Measurements from ENCODE around the gene FXYD1. TPM values are rescaled to one million over a fixed set of nuclear protein-coding genes. Genes with fewer than 3 reads are reported as not detected.

The FXYD1 gene
- total and polyA plus RNA-seq, 2 experiments from 2014 or later = 1.5 to 26.8 TPM

DNA sequence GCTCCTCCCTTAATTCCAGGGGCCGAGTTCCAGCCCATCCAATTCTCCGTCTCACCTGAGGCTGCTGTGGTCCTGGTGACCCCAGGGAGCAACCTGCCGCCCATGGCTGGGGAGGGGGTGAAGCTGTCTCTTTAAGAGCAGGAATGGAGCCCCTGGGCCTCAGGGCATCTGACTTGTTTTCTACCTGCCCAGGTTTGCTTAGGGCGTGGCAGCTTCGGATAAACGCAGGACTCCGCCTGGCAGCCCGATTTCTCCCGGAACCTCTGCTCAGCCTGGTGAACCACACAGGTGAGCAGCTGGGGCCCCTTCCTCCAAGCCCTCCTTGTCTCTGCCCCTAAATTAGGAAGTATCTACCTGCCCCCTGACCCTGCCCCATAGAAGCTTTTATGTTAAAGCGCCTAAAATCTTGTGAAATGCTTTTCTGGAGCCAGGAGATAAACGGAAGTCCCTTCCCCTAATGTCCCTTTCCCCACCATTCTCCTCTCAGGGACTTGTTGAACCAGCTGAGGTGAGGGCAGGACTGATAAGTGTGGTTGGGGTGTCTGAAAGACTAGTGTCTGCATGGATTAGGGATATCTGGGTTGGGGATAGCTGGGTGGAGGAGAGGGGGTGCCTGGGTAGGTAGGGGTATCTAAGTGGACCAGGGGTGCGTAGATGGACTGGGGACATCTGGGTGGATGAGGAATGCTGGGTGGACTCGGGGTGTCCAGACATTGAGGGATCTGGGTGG lies 22.4 kb upstream of the FXYD1 start:
- no peak for ATAC-seq
- H3K4me2 ChIP-seq = no peak overlapping the region

More for the DNA sequence above, 22.4 kb upstream of the FXYD1 start:
- Mint-ChIP-seq H3K4me3 (no peak overlapping the region), H3K36me3 (ENCODE audit: low read depth) (no peaks in the 10 kb centered on the region), H3K4me1 (peaks cover 37% of the 10 kb centered on the region), H3K27me3 (ENCODE audit: insufficient read depth, low read depth, poor library complexity) (peaks cover 29% of the 10 kb centered on the region), H3K9me3 (no peaks in the 10 kb centered on the region; the same call in 2 of the 3 replicates), H3K27ac (no peak overlapping the region)
- Histone ChIP-seq H3K4me1 (ENCODE audit: insufficient read depth) (peaks cover 23% of the 10 kb centered on the region), H3K9me2 (ENCODE audit: insufficient read depth) (no peaks in the 10 kb centered on the region), H3K36me3 (ENCODE audit: insufficient read depth) (no peaks in the 10 kb centered on the region), H3K79me2 (replicated peaks; ENCODE audit: insufficient read depth) (no peaks in the 10 kb centered on the region), H3K27me3 (ENCODE audit: insufficient read depth) (no peaks in the 10 kb centered on the region), H3K27ac (ENCODE audit: low read depth) (no peak overlapping the region), H4K20me1 (replicated peaks; ENCODE audit: insufficient read depth) (no peaks in the 10 kb centered on the region), H2AFZ (peak overlapping the region; percentile 18), H3F3A (replicated peaks; ENCODE audit: low read depth) (no peaks in the 10 kb centered on the region), H3K4me3 (no peak overlapping the region)
- TF ChIP-seq POLR2AphosphoS5 (IDR thresholded peaks at IDR 0.05; ENCODE audit: low read depth) (no peak), NANOG (IDR thresholded peaks at IDR 0.05; ENCODE audit: borderline replicate concordance) (no peak), ZNF331 (CRISPR knock-in tag; IDR thresholded peaks at IDR 0.05; ENCODE audit: low read depth) (no peak), ZNF114 (CRISPR knock-in tag; IDR thresholded peaks at IDR 0.05) (no peak), STAT1 (IDR thresholded peaks at IDR 0.05; ENCODE audit: unreplicated experiment) (no peak), JUNB (IDR thresholded peaks at IDR 0.05; ENCODE audit: unreplicated experiment) (no peak), EZH2 (IDR thresholded peaks at IDR 0.05; ENCODE audit: low read depth, unreplicated experiment) (no peak), EZH2phosphoT487 (IDR thresholded peaks at IDR 0.05; ENCODE audit: unreplicated experiment) (no peak)
- TF ChIP-seq, protein P1, sequence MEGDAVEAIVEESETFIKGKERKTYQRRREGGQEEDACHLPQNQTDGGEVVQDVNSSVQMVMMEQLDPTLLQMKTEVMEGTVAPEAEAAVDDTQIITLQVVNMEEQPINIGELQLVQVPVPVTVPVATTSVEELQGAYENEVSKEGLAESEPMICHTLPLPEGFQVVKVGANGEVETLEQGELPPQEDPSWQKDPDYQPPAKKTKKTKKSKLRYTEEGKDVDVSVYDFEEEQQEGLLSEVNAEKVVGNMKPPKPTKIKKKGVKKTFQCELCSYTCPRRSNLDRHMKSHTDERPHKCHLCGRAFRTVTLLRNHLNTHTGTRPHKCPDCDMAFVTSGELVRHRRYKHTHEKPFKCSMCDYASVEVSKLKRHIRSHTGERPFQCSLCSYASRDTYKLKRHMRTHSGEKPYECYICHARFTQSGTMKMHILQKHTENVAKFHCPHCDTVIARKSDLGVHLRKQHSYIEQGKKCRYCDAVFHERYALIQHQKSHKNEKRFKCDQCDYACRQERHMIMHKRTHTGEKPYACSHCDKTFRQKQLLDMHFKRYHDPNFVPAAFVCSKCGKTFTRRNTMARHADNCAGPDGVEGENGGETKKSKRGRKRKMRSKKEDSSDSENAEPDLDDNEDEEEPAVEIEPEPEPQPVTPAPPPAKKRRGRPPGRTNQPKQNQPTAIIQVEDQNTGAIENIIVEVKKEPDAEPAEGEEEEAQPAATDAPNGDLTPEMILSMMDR (conservative IDR thresholded peaks at IDR 0.05; ENCODE audit: low read depth in 2 of 2) = no peak
- TF ChIP-seq, protein P2, sequence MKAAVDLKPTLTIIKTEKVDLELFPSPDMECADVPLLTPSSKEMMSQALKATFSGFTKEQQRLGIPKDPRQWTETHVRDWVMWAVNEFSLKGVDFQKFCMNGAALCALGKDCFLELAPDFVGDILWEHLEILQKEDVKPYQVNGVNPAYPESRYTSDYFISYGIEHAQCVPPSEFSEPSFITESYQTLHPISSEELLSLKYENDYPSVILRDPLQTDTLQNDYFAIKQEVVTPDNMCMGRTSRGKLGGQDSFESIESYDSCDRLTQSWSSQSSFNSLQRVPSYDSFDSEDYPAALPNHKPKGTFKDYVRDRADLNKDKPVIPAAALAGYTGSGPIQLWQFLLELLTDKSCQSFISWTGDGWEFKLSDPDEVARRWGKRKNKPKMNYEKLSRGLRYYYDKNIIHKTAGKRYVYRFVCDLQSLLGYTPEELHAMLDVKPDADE (IDR thresholded peaks at IDR 0.05) = no peak
- TF ChIP-seq, protein P3, sequence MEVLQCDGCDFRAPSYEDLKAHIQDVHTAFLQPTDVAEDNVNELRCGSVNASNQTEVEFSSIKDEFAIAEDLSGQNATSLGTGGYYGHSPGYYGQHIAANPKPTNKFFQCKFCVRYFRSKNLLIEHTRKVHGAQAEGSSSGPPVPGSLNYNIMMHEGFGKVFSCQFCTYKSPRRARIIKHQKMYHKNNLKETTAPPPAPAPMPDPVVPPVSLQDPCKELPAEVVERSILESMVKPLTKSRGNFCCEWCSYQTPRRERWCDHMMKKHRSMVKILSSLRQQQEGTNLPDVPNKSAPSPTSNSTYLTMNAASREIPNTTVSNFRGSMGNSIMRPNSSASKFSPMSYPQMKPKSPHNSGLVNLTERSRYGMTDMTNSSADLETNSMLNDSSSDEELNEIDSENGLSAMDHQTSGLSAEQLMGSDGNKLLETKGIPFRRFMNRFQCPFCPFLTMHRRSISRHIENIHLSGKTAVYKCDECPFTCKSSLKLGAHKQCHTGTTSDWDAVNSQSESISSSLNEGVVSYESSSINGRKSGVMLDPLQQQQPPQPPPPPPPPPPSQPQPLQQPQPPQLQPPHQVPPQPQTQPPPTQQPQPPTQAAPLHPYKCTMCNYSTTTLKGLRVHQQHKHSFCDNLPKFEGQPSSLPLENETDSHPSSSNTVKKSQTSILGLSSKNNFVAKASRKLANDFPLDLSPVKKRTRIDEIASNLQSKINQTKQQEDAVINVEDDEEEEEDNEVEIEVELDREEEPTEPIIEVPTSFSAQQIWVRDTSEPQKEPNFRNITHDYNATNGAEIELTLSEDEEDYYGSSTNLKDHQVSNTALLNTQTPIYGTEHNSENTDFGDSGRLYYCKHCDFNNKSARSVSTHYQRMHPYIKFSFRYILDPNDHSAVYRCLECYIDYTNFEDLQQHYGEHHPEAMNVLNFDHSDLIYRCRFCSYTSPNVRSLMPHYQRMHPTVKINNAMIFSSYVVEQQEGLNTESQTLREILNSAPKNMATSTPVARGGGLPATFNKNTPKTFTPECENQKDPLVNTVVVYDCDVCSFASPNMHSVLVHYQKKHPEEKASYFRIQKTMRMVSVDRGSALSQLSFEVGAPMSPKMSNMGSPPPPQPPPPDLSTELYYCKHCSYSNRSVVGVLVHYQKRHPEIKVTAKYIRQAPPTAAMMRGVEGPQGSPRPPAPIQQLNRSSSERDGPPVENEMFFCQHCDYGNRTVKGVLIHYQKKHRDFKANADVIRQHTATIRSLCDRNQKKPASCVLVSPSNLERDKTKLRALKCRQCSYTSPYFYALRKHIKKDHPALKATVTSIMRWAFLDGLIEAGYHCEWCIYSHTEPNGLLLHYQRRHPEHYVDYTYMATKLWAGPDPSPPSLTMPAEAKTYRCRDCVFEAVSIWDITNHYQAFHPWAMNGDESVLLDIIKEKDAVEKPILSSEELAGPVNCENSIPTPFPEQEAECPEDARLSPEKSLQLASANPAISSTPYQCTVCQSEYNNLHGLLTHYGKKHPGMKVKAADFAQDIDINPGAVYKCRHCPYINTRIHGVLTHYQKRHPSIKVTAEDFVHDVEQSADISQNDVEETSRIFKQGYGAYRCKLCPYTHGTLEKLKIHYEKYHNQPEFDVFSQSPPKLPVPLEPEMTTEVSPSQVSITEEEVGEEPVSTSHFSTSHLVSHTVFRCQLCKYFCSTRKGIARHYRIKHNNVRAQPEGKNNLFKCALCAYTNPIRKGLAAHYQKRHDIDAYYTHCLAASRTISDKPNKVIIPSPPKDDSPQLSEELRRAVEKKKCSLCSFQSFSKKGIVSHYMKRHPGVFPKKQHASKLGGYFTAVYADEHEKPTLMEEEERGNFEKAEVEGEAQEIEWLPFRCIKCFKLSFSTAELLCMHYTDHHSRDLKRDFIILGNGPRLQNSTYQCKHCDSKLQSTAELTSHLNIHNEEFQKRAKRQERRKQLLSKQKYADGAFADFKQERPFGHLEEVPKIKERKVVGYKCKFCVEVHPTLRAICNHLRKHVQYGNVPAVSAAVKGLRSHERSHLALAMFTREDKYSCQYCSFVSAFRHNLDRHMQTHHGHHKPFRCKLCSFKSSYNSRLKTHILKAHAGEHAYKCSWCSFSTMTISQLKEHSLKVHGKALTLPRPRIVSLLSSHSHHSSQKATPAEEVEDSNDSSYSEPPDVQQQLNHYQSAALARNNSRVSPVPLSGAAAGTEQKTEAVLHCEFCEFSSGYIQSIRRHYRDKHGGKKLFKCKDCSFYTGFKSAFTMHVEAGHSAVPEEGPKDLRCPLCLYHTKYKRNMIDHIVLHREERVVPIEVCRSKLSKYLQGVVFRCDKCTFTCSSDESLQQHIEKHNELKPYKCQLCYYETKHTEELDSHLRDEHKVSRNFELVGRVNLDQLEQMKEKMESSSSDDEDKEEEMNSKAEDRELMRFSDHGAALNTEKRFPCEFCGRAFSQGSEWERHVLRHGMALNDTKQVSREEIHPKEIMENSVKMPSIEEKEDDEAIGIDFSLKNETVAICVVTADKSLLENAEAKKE (CRISPR knock-in tag; IDR thresholded peaks at IDR 0.05) = no peak
- no peak for DNase-seq (ENCODE audit: low spot score)
